Pancreas (tissue), 10 donors: ENCODE results near the gene GSTA5. TPM values are rescaled to one million over a fixed set of nuclear protein-coding genes. Genes with fewer than 3 reads are reported as not detected.

Experiments
- ATAC-seq, 4 donors: fragments of 200-7000 bp; cut with Tn5 transposase; one replicate each; pipeline versions ENCODE4 v1.8.0 to v1.9.1; 2020; ENCODE audit warnings: mild to moderate bottlenecking in 4 of 4, moderate library complexity in 4 of 4
- DNase-seq, 6 donors: peaks; one replicate each; pipeline ENCODE4 v3.0.0-alpha.2; 2020
- FAIRE-seq: peaks from 2 replicates; lab custom pipeline; 2012; peaks lifted over from hg19 to GRCh38; lab: Jason Lieb, UNC
- H3K27ac ChIP-seq, 4 donors: fragments of 200-600 bp; sonication (generic); 1 replicate in 3 of 4; 2 replicates in 1 of 4; pipeline versions ENCODE4 v1.5.0 to v1.8.0; 2020
- H3K27me3 ChIP-seq, 4 donors: fragments of 200-600 bp; one replicate each; pipeline ENCODE4 v1.8.0; 2021
- H3K36me3 ChIP-seq, 3 donors: fragments of 200-600 bp; sonication (generic) in 1 of 3; one replicate each; pipeline versions ENCODE4 v1.5.0 to v1.8.0; 2020 to 2021
- H3K4me1 ChIP-seq, 3 donors: fragments of 200-600 bp; one replicate each; pipeline ENCODE4 v1.8.0; 2021
- H3K4me3 ChIP-seq, 4 donors: fragments of 200-600 bp; sonication (generic) in 2 of 4; one replicate each; pipeline versions ENCODE4 v1.5.0 to v1.8.0; 2020 to 2021
- H3K9me3 ChIP-seq, 4 donors: fragments of 200-600 bp; one replicate each; pipeline ENCODE4 v1.8.0; 2021
- CTCF ChIP-seq, 4 donors: fragments of 200-600 bp; sonication (generic) in 3 of 4; IDR thresholded peaks; one replicate each; pipeline versions ENCODE4 v1.5.0 to v1.8.0; 2021; ENCODE audit warnings: antibody characterized with exemption in 4 of 4
- WGBS, 2 donors: extraction: QIAGEN DNeasy Blood & Tissue Kit; methylation state at CpG; one replicate each; pipeline ENCODE4 v1.1.7; 2013; 5-methylcytosine and 5-hydroxymethylcytosine counted together
- intact Hi-C, 3 donors: fragments of 100-400 bp; cut with DNase I; formaldehyde crosslinking; loops; one replicate each; pipeline versions ENCODE4 v1.11.1 to v1.14.2; 2022
- polyA plus RNA-seq, 2 donors: library from polyadenylated mRNA; stranded (reverse); fragments of 200-250 nt; gene quantifications; one replicate each; pipeline ENCODE4 v1.2.3, GENCODE V29; 2013
- total RNA-seq, 6 donors: library from RNA; stranded (reverse); fragmentation: NEBNext Ultra II Directional in 4 of 6; extraction: Animal tissue kit (Norgen Biotek cat#: 25700) in 4 of 6; gene quantifications; one replicate each; pipeline versions ENCODE4 v1.2.1 to v1.2.4, GENCODE V29; 2021 to 2023
- donor health status: healthy with polysubstance abuse.
- donor health status: DM: no; HTN: no; CAD: no; lungs with moderate emphysema.
- donor health status: DM: no; HTN: no; CAD: no.
- donor health status: control.
- donor health status: control.
- donor health status: Bipolar disorder and iron deficiency.
- donor health status: DM: yes; HTN: yes; CAD: no.
- donor health status: DM: no; HTN: no; CAD: no.
- donor health status: DM: no; HTN: no; CAD: no.
- donor health status: DM: yes; HTN: yes; CAD: no.

Gene GSTA5
- total and polyA plus RNA-seq, 8 donors = not detected

DNA sequence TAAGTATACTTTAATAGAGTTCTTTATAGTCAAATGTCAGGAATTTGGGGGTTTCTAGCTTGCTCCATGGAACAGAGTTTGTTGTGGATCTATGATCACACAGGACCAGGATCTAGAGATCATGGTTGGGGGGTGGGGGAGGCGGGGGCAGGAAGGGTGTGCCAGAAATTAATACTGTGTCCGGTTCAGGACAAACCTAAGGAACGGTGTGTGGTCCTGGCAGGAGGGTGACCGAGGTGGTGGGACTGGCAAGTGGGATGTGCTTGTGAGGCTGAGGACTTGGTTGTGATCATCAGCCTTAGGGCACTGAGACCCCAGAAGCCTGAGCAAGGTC lies 41.0 kb upstream of the GSTA5 start:
- no peaks in the 10 kb centered on the region for H3K36me3 ChIP-seq
- peak overlapping the region in 3 of 4 donors; percentile 28 to 56 (median 52) for H3K4me3 ChIP-seq
- DNase-seq (no peak), ATAC-seq (peak in 3 of 4 donors; percentile 34 to 43 (median 42)), FAIRE-seq (no peak)
- intact Hi-C loops = no loop called here
- H3K27ac ChIP-seq = peak overlapping the region in 1 of 4 donors; percentile 79
- no peaks in the 10 kb centered on the region for H3K4me1 ChIP-seq
- WGBS, 2 donors = 30 to 48% methylated on average over 4 of the region's 4 CpGs
- H3K9me3 ChIP-seq = no peaks in the 10 kb centered on the region
- no peak for TF ChIP-seq CTCF (IDR thresholded peaks at IDR 0.05)
- H3K27me3 ChIP-seq = no peaks in the 10 kb centered on the region

DNA sequence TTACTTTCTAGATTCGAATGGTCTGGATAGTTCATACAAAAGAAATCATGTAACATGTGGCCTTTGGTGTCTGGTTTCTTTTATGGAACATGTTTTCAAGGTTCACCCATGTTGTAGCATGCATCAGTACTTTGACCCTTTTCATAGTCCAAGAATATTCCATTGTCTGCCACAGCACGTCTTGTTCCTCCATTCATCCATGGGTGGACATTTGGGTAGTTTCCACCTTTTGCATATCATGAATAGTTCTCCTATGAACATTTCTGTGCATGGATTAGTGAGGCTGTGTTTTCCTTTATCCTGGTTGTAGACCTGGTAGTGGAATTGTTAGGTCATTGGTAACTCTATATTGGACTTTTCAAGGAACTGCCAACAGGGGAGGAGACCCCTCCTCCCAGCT lies 37.2 kb upstream of the GSTA5 start:
- Histone ChIP-seq H3K27me3 (no peaks in the 10 kb centered on the region), H3K4me3 (no peak overlapping the region), H3K4me1 (no peaks in the 10 kb centered on the region), H3K27ac (no peak overlapping the region), H3K36me3 (no peaks in the 10 kb centered on the region), H3K9me3 (no peaks in the 10 kb centered on the region)
- TF ChIP-seq CTCF (IDR thresholded peaks at IDR 0.05) = no peak
- no peak for FAIRE-seq
- WGBS, 2 donors = 65 to 73% methylated on average over 2 of the region's 2 CpGs
- intact Hi-C loops = loop anchor here in 1 of 3 donors (10.0 kb wide), 1 partner anchor 117 kb away; the partner anchor contains the start of gene GSTA4
- DNase-seq = no peak
- no peak for ATAC-seq

GRCh38 chr6:52877168-52877567 lies 36.6 kb upstream of the GSTA5 start:
- FAIRE-seq = no peak
- peak in 1 of 4 donors; percentile 30 for ATAC-seq
- no peaks in the 10 kb centered on the region for H3K36me3 ChIP-seq
- no peak for TF ChIP-seq CTCF (IDR thresholded peaks at IDR 0.05)
- H3K27me3 ChIP-seq = no peaks in the 10 kb centered on the region
- no peak overlapping the region for H3K4me3 ChIP-seq
- 71 to 80% methylated on average over 3 of the region's 3 CpGs for WGBS, 2 donors
- H3K4me1 ChIP-seq = no peaks in the 10 kb centered on the region
- intact Hi-C loops = loop anchor here in 1 of 3 donors (10.0 kb wide), 1 partner anchor 118 kb away; the partner anchor contains the start of gene GSTA4
- H3K9me3 ChIP-seq = no peaks in the 10 kb centered on the region
- H3K27ac ChIP-seq = no peak overlapping the region
- DNase-seq = no peak

DNA sequence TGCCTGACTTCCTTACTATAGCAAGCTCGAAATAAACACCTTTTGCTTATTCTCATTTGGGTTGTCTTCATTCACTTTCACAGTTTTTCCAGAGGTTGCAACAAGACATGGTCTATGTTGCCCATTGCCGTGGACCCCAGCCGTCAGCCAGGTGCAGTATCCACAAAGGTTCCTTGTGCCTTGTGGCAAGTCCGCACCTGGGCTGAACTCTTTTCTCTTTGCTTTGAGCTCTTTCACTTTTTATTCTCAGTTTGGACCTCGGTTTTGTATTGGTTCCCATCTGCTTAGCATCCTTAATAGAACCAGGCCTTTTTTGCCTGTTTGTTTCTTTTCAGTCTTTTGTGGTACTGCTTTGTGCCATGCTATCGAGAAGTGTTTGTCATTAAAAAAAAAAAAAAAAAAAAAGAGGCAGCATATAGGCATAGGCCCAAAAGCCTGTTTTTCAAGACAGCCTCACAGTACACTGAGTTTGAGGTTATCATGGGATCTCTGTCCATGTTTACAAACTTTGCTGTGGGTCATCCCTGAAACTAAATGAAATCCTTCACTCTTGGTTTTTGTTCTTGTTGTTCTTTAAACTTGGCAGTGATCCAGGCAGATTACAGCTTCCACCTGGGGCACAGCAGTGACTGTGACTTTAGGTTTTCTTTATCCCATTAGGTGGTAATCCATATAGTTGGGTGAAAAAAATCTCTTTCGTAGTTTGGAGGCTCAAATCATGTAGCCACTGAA lies 35.6 kb upstream of the GSTA5 start:
- Histone ChIP-seq H3K4me1 (no peaks in the 10 kb centered on the region), H3K4me3 (no peak overlapping the region), H3K36me3 (no peaks in the 10 kb centered on the region), H3K9me3 (no peaks in the 10 kb centered on the region), H3K27me3 (no peaks in the 10 kb centered on the region), H3K27ac (no peak overlapping the region)
- DNase-seq = no peak
- intact Hi-C loops = loop anchor here in 1 of 3 donors (10.0 kb wide), 1 partner anchor 119 kb away; the partner anchor contains the start of gene GSTA4
- no peak for FAIRE-seq
- no peak for TF ChIP-seq CTCF (IDR thresholded peaks at IDR 0.05)
- WGBS, 2 donors = 79 to 80% methylated on average over 7 of the region's 7 CpGs
- ATAC-seq = peak in 2 of 4 donors; percentile 12 to 33

GRCh38 chr6:52872031-52872430 lies 31.4 kb upstream of the GSTA5 start:
- no peak for DNase-seq
- no peaks in the 10 kb centered on the region for H3K36me3 ChIP-seq
- WGBS, 2 donors = 22 to 27% methylated on average over 4 of the region's 4 CpGs
- TF ChIP-seq CTCF (IDR thresholded peaks at IDR 0.05) = no peak
- H3K9me3 ChIP-seq = no peaks in the 10 kb centered on the region
- peak in 1 of 4 donors; percentile 28 for ATAC-seq
- intact Hi-C loops = loop anchor here in 1 of 3 donors (10.0 kb wide), 1 partner anchor 123 kb away; the partner anchor contains the start of gene GSTA4
- no peak for FAIRE-seq
- no peak overlapping the region for H3K4me3 ChIP-seq
- no peaks in the 10 kb centered on the region for H3K27me3 ChIP-seq
- H3K4me1 ChIP-seq = no peaks in the 10 kb centered on the region
- H3K27ac ChIP-seq = no peak overlapping the region
